HCT116 (cell line): ENCODE data around the gene MED13L. TPM values are rescaled to one million over a fixed set of nuclear protein-coding genes. Genes with fewer than 3 reads are reported as not detected.

ENCODE experiments used
- ATAC-seq: fragments of 200-7000 bp; cut with Tn5 transposase; 2 replicates; pipeline ENCODE4 v1.9.1; 2020; ENCODE audit warnings: mild to moderate bottlenecking, moderate library complexity
- BruUV-seq: library from RNA; stranded (reverse); fragments of 400-500 nt; replicated peaks from 2 replicates; lab custom pipeline; 2021; lab: Mats Ljungman, UMichigan
- CTCF ChIA-PET: fragments of 300-600 bp; sonication (Branson Sonifier 250); formaldehyde crosslinking; loops from one replicate; lab custom pipeline; 2021; ENCODE audit warnings: antibody characterized with exemption; lab: Charles Lee
- POLR2A ChIA-PET: fragments of 300-600, 350-600 bp; sonication (Branson Sonifier 250); formaldehyde crosslinking; loops from one replicate; lab custom pipeline; 2021; ENCODE audit warnings: antibody characterized with exemption; lab: Charles Lee
- RAD21 ChIA-PET, 2 experiments: fragments of 300-600 bp; sonication (Branson Sonifier 250); formaldehyde crosslinking; loops; one replicate each; lab custom pipeline; 2023; ENCODE audit warnings: low total read pairs in 2 of 2; ENCODE audit not compliant: uncharacterized antibody in 2 of 2, unreplicated experiment in 2 of 2, low non-redundant PET in 1 of 2; lab: Charles Lee
- DNase-seq: peaks from one replicate; pipeline ENCODE4 v3.0.0-alpha.2; 2010; ENCODE audit warnings: low read depth, low spot score
- H2AFZ ChIP-seq: fragments of 200-600 bp; shearing (Covaris generic), sonication (generic); 2 replicates; pipeline ENCODE4 v1.6.1; 2017; ENCODE audit warnings: low read depth, mixed run types, mixed read lengths, antibody characterized with exemption, low read length; ENCODE audit not compliant: poor library complexity, severe bottlenecking
- H3K27ac ChIP-seq: 2 replicates; pipeline ENCODE4 v1.5.1; 2012; ENCODE audit warnings: low read depth, low read length
- H3K27me3 ChIP-seq: fragments of 200-600 bp; sonication (generic); 2 replicates; pipeline ENCODE4 v1.6.1; 2016; ENCODE audit warnings: mixed run types, low read length, mixed read lengths; ENCODE audit not compliant: insufficient read depth
- H3K36me3 ChIP-seq, 2 experiments: fragments of 200-500 bp in 1 of 2; fragments of 200-600 bp in 1 of 2; sonication (Bioruptor generic) in 1 of 2; sonication (generic) in 1 of 2; 2 replicates each; pipeline versions ENCODE4 v1.5.1 to v1.6.1; 2014 to 2016; ENCODE audit warnings: low read length in 2 of 2, inconsistent platforms in 1 of 2, mixed read lengths in 1 of 2, mixed run types in 1 of 2; ENCODE audit not compliant: insufficient read depth in 2 of 2, control insufficient read depth in 1 of 2
- H3K4me1 ChIP-seq, 2 experiments: fragments of 200-600 bp in 1 of 2; sonication (generic) in 1 of 2; 2 replicates each; pipeline versions ENCODE4 v1.5.1 to v1.6.1; 2012 to 2017; ENCODE audit warnings: low read length in 2 of 2, inconsistent platforms in 1 of 2, mild to moderate bottlenecking in 1 of 2, mixed read lengths in 1 of 2, mixed run types in 1 of 2, moderate library complexity in 1 of 2; ENCODE audit not compliant: insufficient read depth in 2 of 2, control insufficient read depth in 1 of 2
- H3K4me2 ChIP-seq: fragments of 200-600 bp; sonication (generic); 2 replicates; pipeline ENCODE4 v1.6.1; 2017; ENCODE audit warnings: mixed run types, low read length, mixed read lengths
- H3K4me3 ChIP-seq, 2 experiments: fragments of 200-600 bp in 1 of 2; sonication (generic) in 1 of 2; replicated peaks in 1 of 2; 2 replicates each; pipeline ENCODE4 v1.5.1; 2011 to 2016; ENCODE audit warnings: low read length in 2 of 2, control low read depth in 1 of 2, low read depth in 1 of 2, mild to moderate bottlenecking in 1 of 2, mixed read lengths in 1 of 2, mixed run types in 1 of 2
- H3K79me2 ChIP-seq: fragments of 200-600 bp; sonication (generic); 2 replicates; pipeline ENCODE4 v1.6.1; 2017; ENCODE audit warnings: mild to moderate bottlenecking, mixed run types, low read length, moderate library complexity, mixed read lengths; ENCODE audit not compliant: insufficient read depth
- H3K9ac ChIP-seq: fragments of 200-600 bp; sonication (generic); 2 replicates; pipeline ENCODE4 v1.6.1; 2016; ENCODE audit warnings: low read length, mixed read lengths
- H3K9me2 ChIP-seq: fragments of 200-600 bp; sonication (generic), shearing (Covaris generic); 2 replicates; pipeline ENCODE4 v1.6.1; 2017; ENCODE audit warnings: mixed run types, mild to moderate bottlenecking, moderate library complexity; ENCODE audit not compliant: insufficient read depth
- H3K9me3 ChIP-seq, 2 experiments: fragments of 200-500 bp in 1 of 2; fragments of 200-600 bp in 1 of 2; sonication (Bioruptor generic) in 1 of 2; sonication (generic) in 1 of 2; 2 replicates each; pipeline ENCODE4 v1.6.1; 2014 to 2017; ENCODE audit warnings: low read length in 2 of 2, mixed read lengths in 2 of 2, inconsistent platforms in 1 of 2, low read depth in 1 of 2, mild to moderate bottlenecking in 1 of 2, mixed run types in 1 of 2, moderate library complexity in 1 of 2; ENCODE audit not compliant: control insufficient read depth in 1 of 2, insufficient read depth in 1 of 2
- H4K20me1 ChIP-seq: fragments of 200-600 bp; sonication (generic), shearing (Covaris generic); 2 replicates; pipeline ENCODE4 v1.6.1; 2017; ENCODE audit warnings: mixed run types, mild to moderate bottlenecking, moderate library complexity; ENCODE audit not compliant: insufficient read depth
- CBX3 ChIP-seq: IDR thresholded peaks from 2 replicates; pipeline ENCODE4 v1.6.1; 2012; ENCODE audit warnings: low read depth
- EGR1 ChIP-seq: IDR thresholded peaks from 2 replicates; pipeline ENCODE4 v1.6.1; 2012; ENCODE audit warnings: low read depth
- ELF1 ChIP-seq: IDR thresholded peaks from 2 replicates; pipeline ENCODE4 v1.6.1; 2012; ENCODE audit warnings: low read depth, borderline replicate concordance
- EZH2phosphoT487 ChIP-seq: fragments of 200-600 bp; IDR thresholded peaks from 2 replicates; pipeline ENCODE4 v1.6.1; 2018; ENCODE audit warnings: antibody characterized with exemption, borderline replicate concordance
- FOSL1 ChIP-seq: IDR thresholded peaks from 2 replicates; pipeline ENCODE4 v1.6.1; 2012; ENCODE audit warnings: low read depth
- POLR2A ChIP-seq: IDR thresholded peaks from 2 replicates; pipeline ENCODE4 v1.7.0; 2011; ENCODE audit warnings: borderline replicate concordance; ENCODE audit not compliant: insufficient read depth, insufficient read length; ENCODE audit errors: extremely low read depth
- POLR2AphosphoS5 ChIP-seq: IDR thresholded peaks from 2 replicates; pipeline ENCODE4 v1.6.1; 2011; ENCODE audit warnings: mild to moderate bottlenecking, low read depth, low read length, moderate library complexity
- SIN3A ChIP-seq: IDR thresholded peaks from 2 replicates; pipeline ENCODE4 v1.6.1; 2012; ENCODE audit warnings: low read depth
- SP1 ChIP-seq: IDR thresholded peaks from 2 replicates; pipeline ENCODE4 v1.6.1; 2012; ENCODE audit warnings: low read depth
- TCF7L2 ChIP-seq: IDR thresholded peaks from 2 replicates; pipeline ENCODE4 v1.7.0; 2011; ENCODE audit warnings: borderline replicate concordance, inconsistent platforms; ENCODE audit not compliant: insufficient read depth, insufficient read length; ENCODE audit errors: extremely low read depth
- ZFX ChIP-seq: fragments of 450-650 bp; IDR thresholded peaks from 2 replicates; pipeline ENCODE4 v1.6.1; 2017
- ZNF274 ChIP-seq: fragments of 200-500 bp; sonication (Bioruptor generic); IDR thresholded peaks from 2 replicates; pipeline ENCODE4 v1.6.1; 2014; ENCODE audit warnings: mild to moderate bottlenecking, low read depth, low read length, inconsistent platforms
- intact Hi-C: fragments of 100-400 bp; cut with micrococcal nuclease; formaldehyde crosslinking; loops from 2 replicates; pipeline ENCODE4 v1.10.0; 2022
- total RNA-seq: library from RNA; stranded (reverse); gene quantifications from one replicate; pipeline ENCODE4 v1.2.1, GENCODE V29; 2021; ENCODE audit not compliant: unreplicated experiment
- TF ChIP-seq, protein P1 (sequence below): IDR thresholded peaks from 2 replicates; pipeline ENCODE4 v1.6.1; 2011; ENCODE audit warnings: mild to moderate bottlenecking, low read length, moderate library complexity; ENCODE audit not compliant: insufficient replicate concordance; ENCODE audit errors: extremely low read depth
- TF ChIP-seq, protein P2 (sequence below), 3 experiments: fragments of 200-600 bp in 1 of 3; sonication (generic) in 1 of 3; IDR thresholded peaks in 2 of 3; conservative IDR thresholded peaks in 1 of 3; 2 replicates each; pipeline ENCODE4 v1.5.1; 2012 to 2017; ENCODE audit warnings: low read depth in 2 of 3, low read length in 2 of 3, antibody characterized with exemption in 1 of 3, borderline replicate concordance in 1 of 3, control low read depth in 1 of 3, mild to moderate bottlenecking in 1 of 3, mixed read lengths in 1 of 3, mixed run types in 1 of 3, moderate library complexity in 1 of 3; ENCODE audit not compliant: insufficient read depth in 1 of 3
- TF ChIP-seq, protein P3 (sequence below): IDR thresholded peaks from 2 replicates; pipeline ENCODE4 v1.6.1; 2012

The MED13L gene
- total RNA-seq, 1 experiment from 2014 or later: 176 TPM

DNA sequence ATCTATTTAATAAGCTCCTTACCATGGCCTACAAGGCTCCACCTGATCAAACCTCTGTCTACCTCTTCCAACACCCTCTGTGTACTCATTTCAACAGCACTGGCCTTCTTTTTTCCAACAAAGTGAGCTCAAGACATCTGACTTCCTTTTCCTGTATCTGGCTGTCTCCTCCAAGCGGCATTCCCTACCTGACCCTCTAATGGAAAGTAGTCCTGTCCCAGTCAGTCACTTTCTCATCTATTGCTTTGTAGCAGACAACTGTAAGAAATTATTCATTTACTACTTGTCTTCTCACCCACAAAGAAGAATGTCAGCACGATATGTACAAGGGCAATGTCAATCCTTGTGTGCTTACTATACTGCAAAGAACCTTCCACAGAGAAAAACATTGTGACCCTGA is 149.6 kb downstream of the MED13L start:
- no peak overlapping the region for H3K4me2 ChIP-seq
- H3K36me3 ChIP-seq: no peaks in the 10 kb centered on the region
- H3K4me3 ChIP-seq: no peak overlapping the region
- H3K9ac ChIP-seq: no peak overlapping the region
- H3K4me1 ChIP-seq: peaks cover 0 to 42% of the 10 kb centered on the region in 2 experiments; a peak in 3 of 4 replicates
- H3K79me2 ChIP-seq: peaks cover 100% of the 10 kb centered on the region
- H4K20me1 ChIP-seq: peaks cover 68% of the 10 kb centered on the region
- no peaks in the 10 kb centered on the region for H3K27me3 ChIP-seq
- CTCF ChIA-PET: no interaction called here
- no peaks in the 10 kb centered on the region for H3K9me2 ChIP-seq
- TF ChIP-seq, protein P1, sequence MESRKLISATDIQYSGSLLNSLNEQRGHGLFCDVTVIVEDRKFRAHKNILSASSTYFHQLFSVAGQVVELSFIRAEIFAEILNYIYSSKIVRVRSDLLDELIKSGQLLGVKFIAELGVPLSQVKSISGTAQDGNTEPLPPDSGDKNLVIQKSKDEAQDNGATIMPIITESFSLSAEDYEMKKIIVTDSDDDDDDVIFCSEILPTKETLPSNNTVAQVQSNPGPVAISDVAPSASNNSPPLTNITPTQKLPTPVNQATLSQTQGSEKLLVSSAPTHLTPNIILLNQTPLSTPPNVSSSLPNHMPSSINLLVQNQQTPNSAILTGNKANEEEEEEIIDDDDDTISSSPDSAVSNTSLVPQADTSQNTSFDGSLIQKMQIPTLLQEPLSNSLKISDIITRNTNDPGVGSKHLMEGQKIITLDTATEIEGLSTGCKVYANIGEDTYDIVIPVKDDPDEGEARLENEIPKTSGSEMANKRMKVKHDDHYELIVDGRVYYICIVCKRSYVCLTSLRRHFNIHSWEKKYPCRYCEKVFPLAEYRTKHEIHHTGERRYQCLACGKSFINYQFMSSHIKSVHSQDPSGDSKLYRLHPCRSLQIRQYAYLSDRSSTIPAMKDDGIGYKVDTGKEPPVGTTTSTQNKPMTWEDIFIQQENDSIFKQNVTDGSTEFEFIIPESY: no peak
- no peak for TF ChIP-seq POLR2A
- no peak for TF ChIP-seq EGR1
- TF ChIP-seq CBX3: no peak
- no peak for TF ChIP-seq FOSL1
- TF ChIP-seq EZH2phosphoT487: no peak
- no peak for TF ChIP-seq SIN3A
- TF ChIP-seq POLR2AphosphoS5: no peak
- no peak for TF ChIP-seq ELF1
- TF ChIP-seq TCF7L2: no peak
- TF ChIP-seq, protein P2, sequence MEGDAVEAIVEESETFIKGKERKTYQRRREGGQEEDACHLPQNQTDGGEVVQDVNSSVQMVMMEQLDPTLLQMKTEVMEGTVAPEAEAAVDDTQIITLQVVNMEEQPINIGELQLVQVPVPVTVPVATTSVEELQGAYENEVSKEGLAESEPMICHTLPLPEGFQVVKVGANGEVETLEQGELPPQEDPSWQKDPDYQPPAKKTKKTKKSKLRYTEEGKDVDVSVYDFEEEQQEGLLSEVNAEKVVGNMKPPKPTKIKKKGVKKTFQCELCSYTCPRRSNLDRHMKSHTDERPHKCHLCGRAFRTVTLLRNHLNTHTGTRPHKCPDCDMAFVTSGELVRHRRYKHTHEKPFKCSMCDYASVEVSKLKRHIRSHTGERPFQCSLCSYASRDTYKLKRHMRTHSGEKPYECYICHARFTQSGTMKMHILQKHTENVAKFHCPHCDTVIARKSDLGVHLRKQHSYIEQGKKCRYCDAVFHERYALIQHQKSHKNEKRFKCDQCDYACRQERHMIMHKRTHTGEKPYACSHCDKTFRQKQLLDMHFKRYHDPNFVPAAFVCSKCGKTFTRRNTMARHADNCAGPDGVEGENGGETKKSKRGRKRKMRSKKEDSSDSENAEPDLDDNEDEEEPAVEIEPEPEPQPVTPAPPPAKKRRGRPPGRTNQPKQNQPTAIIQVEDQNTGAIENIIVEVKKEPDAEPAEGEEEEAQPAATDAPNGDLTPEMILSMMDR (IDR thresholded peaks at IDR 0.05 in 2 of 3, conservative IDR thresholded peaks at IDR 0.05 in 1 of 3; ENCODE audit: borderline replicate concordance in 1 of 3, insufficient read depth in 1 of 3, low read depth in 2 of 3, low read length in 2 of 3): no peak
- TF ChIP-seq, protein P3, sequence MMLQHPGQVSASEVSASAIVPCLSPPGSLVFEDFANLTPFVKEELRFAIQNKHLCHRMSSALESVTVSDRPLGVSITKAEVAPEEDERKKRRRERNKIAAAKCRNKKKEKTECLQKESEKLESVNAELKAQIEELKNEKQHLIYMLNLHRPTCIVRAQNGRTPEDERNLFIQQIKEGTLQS: no peak
- TF ChIP-seq ZNF274: no peak
- no peak for TF ChIP-seq ZFX
- TF ChIP-seq SP1: no peak
- TF ChIP-seq, all 23 proteins: peak for 0
- no TSS peak for BruUV-seq
- ChIA-PET POLR2A (no interaction called here), RAD21 (no interaction called here)
- Histone ChIP-seq H3K9me3 (no peaks in the 10 kb centered on the region), H3K27ac (no peak overlapping the region), H2AFZ (no peak overlapping the region)
- intact Hi-C loops: no loop called here
- DNase-seq (no peak), ATAC-seq (no peak)
